Measurements from ENCODE around the gene TARS1. TPM values are rescaled to one million over a fixed set of nuclear protein-coding genes. Genes with fewer than 3 reads are reported as not detected.

TARS1 gene
- total RNA-seq, 3 donors from 2014 or later (not counting 1 experiment from before 2014, with no cell fraction given): 59.9 to 74.8 (median 64.6) TPM

DNA sequence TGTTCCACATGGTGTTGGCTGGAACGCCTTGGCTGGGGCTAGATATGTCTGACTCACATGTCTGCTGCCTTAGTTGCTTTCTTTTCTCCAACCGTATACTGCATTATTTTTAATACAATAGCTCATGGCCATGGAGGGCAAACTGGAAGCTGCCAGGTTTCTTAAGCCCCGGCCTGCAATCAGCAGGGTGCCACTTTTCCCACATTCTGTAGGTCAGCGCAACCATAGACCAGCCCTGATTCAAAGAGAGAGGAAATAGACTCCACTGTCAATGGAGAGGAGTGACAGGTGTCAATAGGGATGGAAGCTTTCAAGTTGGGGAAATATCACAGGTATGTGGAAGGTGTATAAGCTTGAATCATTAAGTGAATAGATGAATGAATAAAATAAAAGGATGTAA is 60.5 kb downstream of the TARS1 start:
- Histone ChIP-seq H3K4me3 (ENCODE audit: low read length) (no peak overlapping the region), H3K36me3 (ENCODE audit: control insufficient read depth, insufficient read depth, low read length) (no peaks in the 10 kb centered on the region), H3K9me3 (ENCODE audit: control insufficient read depth, insufficient read depth, low read length) (no peaks in the 10 kb centered on the region), H3K27ac (ENCODE audit: low read length) (no peak overlapping the region), H3K27me3 (ENCODE audit: control insufficient read depth, insufficient read depth, low read length) (no peaks in the 10 kb centered on the region), H3K4me1 (ENCODE audit: control insufficient read depth, insufficient read depth, low read length) (no peaks in the 10 kb centered on the region)
- intact Hi-C loops (cut with micrococcal nuclease): no loop called here
- Mint-ChIP-seq H3K4me3 (no peak overlapping the region), H3K27ac (no peak overlapping the region), H3K36me3 (no peaks in the 10 kb centered on the region), H3K9me3 (no peaks in the 10 kb centered on the region), H3K4me1 (no peaks in the 10 kb centered on the region), H3K27me3 (ENCODE audit: low read depth in 2 of 2) (peaks cover 0 to 5% of the 10 kb centered on the region in 2 donors)
- DNase-seq (no peak), ATAC-seq (no peak)
- no peak for TF ChIP-seq CTCF (IDR thresholded peaks at IDR 0.05)
- 91% methylated on average over 4 of the region's 4 CpGs for WGBS (ENCODE audit: insufficient coverage)

- no peaks in the 10 kb centered on the region for H3K4me1 Mint-ChIP-seq
- peaks cover 0 to 5% of the 10 kb centered on the region in 2 donors for H3K27me3 Mint-ChIP-seq (ENCODE audit: low read depth in 2 of 2)
- no peaks in the 10 kb centered on the region for H3K36me3 ChIP-seq (ENCODE audit: control insufficient read depth, insufficient read depth, low read length)
- H3K27ac Mint-ChIP-seq: no peak overlapping the region
- H3K9me3 ChIP-seq (ENCODE audit: control insufficient read depth, insufficient read depth, low read length): no peaks in the 10 kb centered on the region
- H3K9me3 Mint-ChIP-seq: no peaks in the 10 kb centered on the region
- no peak for TF ChIP-seq CTCF (IDR thresholded peaks at IDR 0.05)
- no peaks in the 10 kb centered on the region for H3K4me1 ChIP-seq (ENCODE audit: control insufficient read depth, insufficient read depth, low read length)
- no peaks in the 10 kb centered on the region for H3K27me3 ChIP-seq (ENCODE audit: control insufficient read depth, insufficient read depth, low read length)
- intact Hi-C loops (cut with micrococcal nuclease): no loop called here
- ATAC-seq: no peak
- DNase-seq: no peak
- H3K4me3 ChIP-seq (ENCODE audit: low read length): no peak overlapping the region
- no peak overlapping the region for H3K4me3 Mint-ChIP-seq
- no peak overlapping the region for H3K27ac ChIP-seq (ENCODE audit: low read length)
- H3K36me3 Mint-ChIP-seq: no peaks in the 10 kb centered on the region
- 94% methylated on average over 27 of the region's 27 CpGs for WGBS (ENCODE audit: insufficient coverage)
These were observed 61.1 kb downstream of the TARS1 start for GRCh38 chr5:33501899-33502298.

DNA sequence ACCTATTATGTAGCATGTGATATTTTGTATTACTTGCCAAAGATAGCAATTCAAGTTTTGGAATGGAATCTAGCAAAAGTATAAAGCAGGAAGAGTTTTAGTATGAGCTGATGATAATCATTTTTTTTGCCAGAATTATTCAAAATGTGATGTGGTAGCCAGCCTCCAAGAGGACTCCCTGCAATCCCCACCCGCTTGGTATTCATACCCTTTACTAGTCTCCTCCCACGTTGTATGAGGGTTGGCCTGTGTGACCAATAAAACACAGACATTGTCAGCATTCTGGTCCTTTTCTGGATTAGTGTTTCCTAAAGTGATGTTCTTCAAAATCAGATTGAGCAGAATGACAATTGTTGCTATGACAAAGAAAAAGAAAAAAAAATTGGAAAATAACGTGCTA is 63.8 kb downstream of the TARS1 start:
- Mint-ChIP-seq H3K4me3 (no peak overlapping the region), H3K4me1 (no peaks in the 10 kb centered on the region), H3K9me3 (no peaks in the 10 kb centered on the region), H3K27ac (no peak overlapping the region), H3K27me3 (ENCODE audit: low read depth in 2 of 2) (peaks cover 0 to 5% of the 10 kb centered on the region in 2 donors), H3K36me3 (no peaks in the 10 kb centered on the region)
- ATAC-seq (no peak), DNase-seq (no peak)
- Histone ChIP-seq H3K27me3 (ENCODE audit: control insufficient read depth, insufficient read depth, low read length) (no peaks in the 10 kb centered on the region), H3K27ac (ENCODE audit: low read length) (no peak overlapping the region), H3K4me1 (ENCODE audit: control insufficient read depth, insufficient read depth, low read length) (no peaks in the 10 kb centered on the region), H3K9me3 (ENCODE audit: control insufficient read depth, insufficient read depth, low read length) (no peaks in the 10 kb centered on the region), H3K4me3 (ENCODE audit: low read length) (no peak overlapping the region), H3K36me3 (ENCODE audit: control insufficient read depth, insufficient read depth, low read length) (no peaks in the 10 kb centered on the region)
- WGBS (ENCODE audit: insufficient coverage): 87% methylated on average over 2 of the region's 3 CpGs
- TF ChIP-seq CTCF (IDR thresholded peaks at IDR 0.05): no peak
- intact Hi-C loops (cut with micrococcal nuclease): no loop called here

- Mint-ChIP-seq H3K9me3 (no peaks in the 10 kb centered on the region), H3K4me3 (no peak overlapping the region), H3K27me3 (ENCODE audit: low read depth in 2 of 2) (peaks cover 5% of the 10 kb centered on the region in 2 donors), H3K27ac (no peak overlapping the region), H3K36me3 (no peaks in the 10 kb centered on the region), H3K4me1 (no peaks in the 10 kb centered on the region)
- Histone ChIP-seq H3K36me3 (ENCODE audit: control insufficient read depth, insufficient read depth, low read length) (no peaks in the 10 kb centered on the region), H3K9me3 (ENCODE audit: control insufficient read depth, insufficient read depth, low read length) (no peaks in the 10 kb centered on the region), H3K4me1 (ENCODE audit: control insufficient read depth, insufficient read depth, low read length) (no peaks in the 10 kb centered on the region), H3K4me3 (ENCODE audit: low read length) (no peak overlapping the region), H3K27ac (ENCODE audit: low read length) (no peak overlapping the region), H3K27me3 (ENCODE audit: control insufficient read depth, insufficient read depth, low read length) (no peaks in the 10 kb centered on the region)
- intact Hi-C loops (cut with micrococcal nuclease): no loop called here
- ATAC-seq: no peak
- 90% methylated on average over 3 of the region's 4 CpGs for WGBS (ENCODE audit: insufficient coverage)
- no peak for TF ChIP-seq CTCF (IDR thresholded peaks at IDR 0.05)
- DNase-seq: no peak
These were observed 66.7 kb downstream of the TARS1 start for GRCh38 chr5:33507426-33507825.

All from natural killer cell (primary cell).